ENCODE results near the gene PAIP2. TPM values are rescaled to one million over a fixed set of nuclear protein-coding genes. Genes with fewer than 3 reads are reported as not detected.
A peak's percentile ranks its signal among the peaks of the same experiment; 100 is the strongest.
"Not testable (repeated sequence)": the region's sequence is repeated elsewhere in the genome, so short reads cannot be mapped to it uniquely, and the experiment has no call there.

The PAIP2 gene
- total and polyA plus RNA-seq, 5 experiments from 2014 or later, result 129 to 455 (median 359) TPM

GRCh38 chr5:139408191-139408590 lies 66.5 kb downstream of the PAIP2 start:
- Mint-ChIP-seq H3K27me3 (no peaks in the 10 kb centered on the region), H3K4me1 (peaks cover 18 to 31% (median 23%) of the 10 kb centered on the region in 4 donors), H3K27ac (peak overlapping the region in 1 of 10 donors; percentile 55), H3K36me3 (peaks cover 0 to 4% (median 0%) of the 10 kb centered on the region in 3 donors), H3K9me3 (no peaks in the 10 kb centered on the region), H3K4me3 (no peak overlapping the region)
- ATAC-seq (no peak), DNase-seq (no peak)
- POLR2A ChIA-PET, result interaction anchor here (0.7 kb wide), 1 partner anchor 302 kb away, joined by 5 read pairs; no protein-coding TSS in a partner anchor

- peaks cover 13 to 23% (median 15%) of the 10 kb centered on the region in 4 donors for H3K4me1 Mint-ChIP-seq
- H3K36me3 Mint-ChIP-seq, POLR2A ChIA-PET, DNase-seq, ATAC-seq, H3K4me3 Mint-ChIP-seq, H3K9me3 Mint-ChIP-seq, H3K27ac Mint-ChIP-seq, H3K27me3 Mint-ChIP-seq: not testable (repeated sequence)
These were observed 67.5 kb downstream of the PAIP2 start for GRCh38 chr5:139409116-139409515.

GRCh38 chr5:139410121-139410992 lies 68.7 kb downstream of the PAIP2 start:
- Mint-ChIP-seq H3K27me3 (no peaks in the 10 kb centered on the region), H3K27ac (no peak overlapping the region)
- POLR2A ChIA-PET, result interaction anchor here (0.6 to 1.1 kb wide), 4 partner anchors 16 to 133 kb away, joined by 3 to 5 read pairs (median 3); partner anchors contain the start of gene PAIP2

GRCh38 chr5:139410993-139411828 lies 69.6 kb downstream of the PAIP2 start:
- ATAC-seq (no peak), DNase-seq (no peak)
- Mint-ChIP-seq H3K27ac (no peak overlapping the region), H3K9me3 (no peaks in the 10 kb centered on the region), H3K4me1 (peaks cover 8 to 17% (median 10%) of the 10 kb centered on the region in 4 donors), H3K36me3 (peaks cover 0 to 7% (median 0%) of the 10 kb centered on the region in 3 donors), H3K27me3 (no peaks in the 10 kb centered on the region), H3K4me3 (no peak overlapping the region)
- POLR2A ChIA-PET, result interaction anchor here (0.6 to 1.1 kb wide), 3 partner anchors 17 to 132 kb away, joined by 3 to 5 read pairs (median 3); no protein-coding TSS in a partner anchor

More at GRCh38 chr5:139410121-139410992, 68.7 kb downstream of the PAIP2 start:
- H3K36me3 Mint-ChIP-seq, result peaks cover 0 to 7% (median 0%) of the 10 kb centered on the region in 3 donors
- ATAC-seq, result no peak
- H3K9me3 Mint-ChIP-seq, result no peaks in the 10 kb centered on the region
- DNase-seq, result no peak
- no peak overlapping the region for H3K4me3 Mint-ChIP-seq
- H3K4me1 Mint-ChIP-seq, result peaks cover 8 to 17% (median 10%) of the 10 kb centered on the region in 4 donors

- POLR2A ChIA-PET, result interaction anchor here (0.6 kb wide), 1 partner anchor 8 kb away, joined by 4 read pairs; no protein-coding TSS in a partner anchor
- Mint-ChIP-seq H3K27ac (peak overlapping the region in 1 of 10 donors; percentile 48), H3K27me3 (no peaks in the 10 kb centered on the region), H3K9me3 (no peaks in the 10 kb centered on the region), H3K4me3 (no peak overlapping the region), H3K4me1 (peaks cover 0 to 4% (median 2%) of the 10 kb centered on the region in 4 donors), H3K36me3 (peaks cover 0 to 9% (median 3%) of the 10 kb centered on the region in 3 donors)
- ATAC-seq, result no peak
- DNase-seq, result no peak
These were observed 71.5 kb downstream of the PAIP2 start for GRCh38 chr5:139413153-139413552.

- ATAC-seq (no peak), DNase-seq (no peak)
- H3K9me3 Mint-ChIP-seq, result no peaks in the 10 kb centered on the region
- H3K27ac Mint-ChIP-seq, result no peak overlapping the region
- H3K36me3 Mint-ChIP-seq, result peaks cover 0 to 15% (median 10%) of the 10 kb centered on the region in 3 donors
- peaks cover 0 to 3% (median 2%) of the 10 kb centered on the region in 4 donors for H3K4me1 Mint-ChIP-seq
- no peak overlapping the region for H3K4me3 Mint-ChIP-seq
- H3K27me3 Mint-ChIP-seq, result no peaks in the 10 kb centered on the region
- POLR2A ChIA-PET, result interaction anchor here (1.0 kb wide), 1 partner anchor 224 kb away, joined by 3 read pairs; no protein-coding TSS in a partner anchor
These were observed 72.3 kb downstream of the PAIP2 start for GRCh38 chr5:139413963-139414362.

GRCh38 chr5:139414581-139415130 lies 73.0 kb downstream of the PAIP2 start:
- DNase-seq, result peak in 1 of 10 donors; percentile 16

GRCh38 chr5:139415221-139415861 lies 73.7 kb downstream of the PAIP2 start:
- H3K27ac Mint-ChIP-seq, result no peak overlapping the region
- no peak for ATAC-seq

More at GRCh38 chr5:139414581-139415130, 73.0 kb downstream of the PAIP2 start:
- H3K9me3 Mint-ChIP-seq, result no peaks in the 10 kb centered on the region
- H3K27me3 Mint-ChIP-seq, result no peaks in the 10 kb centered on the region
- POLR2A ChIA-PET, result interaction anchor here (1.0 kb wide), 1 partner anchor 223 kb away, joined by 3 read pairs; no protein-coding TSS in a partner anchor
- peaks cover 0 to 22% (median 16%) of the 10 kb centered on the region in 3 donors for H3K36me3 Mint-ChIP-seq
- H3K4me1 Mint-ChIP-seq, result peaks cover 0 to 3% (median 2%) of the 10 kb centered on the region in 4 donors
- H3K27ac Mint-ChIP-seq, result peak overlapping the region in 1 of 10 donors; percentile 62
- H3K4me3 Mint-ChIP-seq, result no peak overlapping the region
- peak in 1 of 2 donors; percentile 33 for ATAC-seq

GRCh38 chr5:139415869-139416268 lies 74.2 kb downstream of the PAIP2 start:
- Mint-ChIP-seq H3K4me1 (peaks cover 0 to 3% (median 2%) of the 10 kb centered on the region in 4 donors), H3K27ac (no peak overlapping the region), H3K4me3 (no peak overlapping the region), H3K27me3 (no peaks in the 10 kb centered on the region), H3K36me3 (peaks cover 0 to 34% (median 20%) of the 10 kb centered on the region in 3 donors), H3K9me3 (no peaks in the 10 kb centered on the region)
- ATAC-seq (no peak), DNase-seq (no peak)
- POLR2A ChIA-PET, result no interaction called here

More at GRCh38 chr5:139415221-139415861, 73.7 kb downstream of the PAIP2 start:
- Mint-ChIP-seq H3K4me1 (peaks cover 0 to 3% (median 2%) of the 10 kb centered on the region in 4 donors), H3K9me3 (no peaks in the 10 kb centered on the region), H3K27me3 (no peaks in the 10 kb centered on the region), H3K36me3 (peaks cover 0 to 28% (median 20%) of the 10 kb centered on the region in 3 donors), H3K4me3 (no peak overlapping the region)
- POLR2A ChIA-PET, result no interaction called here
- no peak for DNase-seq

- peaks cover 0 to 3% (median 1%) of the 10 kb centered on the region in 4 donors for H3K4me1 Mint-ChIP-seq
These were observed 75.0 kb downstream of the PAIP2 start for GRCh38 chr5:139416651-139417050.

GRCh38 chr5:139417214-139417613 lies 75.6 kb downstream of the PAIP2 start:
- POLR2A ChIA-PET, result interaction anchor here (0.6 to 0.7 kb wide), 4 partner anchors 14 to 216 kb away, joined by 3 to 7 read pairs (median 3); partner anchors contain the start of gene SPATA24
- Mint-ChIP-seq H3K36me3 (peaks cover 0 to 37% (median 20%) of the 10 kb centered on the region in 3 donors), H3K9me3 (no peaks in the 10 kb centered on the region), H3K4me3 (no peak overlapping the region), H3K27ac (no peak overlapping the region), H3K4me1 (peaks cover under 1 to 3% (median 2%) of the 10 kb centered on the region in 4 donors), H3K27me3 (no peaks in the 10 kb centered on the region)
- no peak for DNase-seq
- ATAC-seq, result no peak

More at GRCh38 chr5:139416651-139417050, 75.0 kb downstream of the PAIP2 start:
- Mint-ChIP-seq H3K36me3 (peaks cover 0 to 36% (median 20%) of the 10 kb centered on the region in 3 donors), H3K27me3 (no peaks in the 10 kb centered on the region), H3K4me3 (no peak overlapping the region), H3K9me3 (no peaks in the 10 kb centered on the region), H3K27ac (peak overlapping the region in 1 of 10 donors; percentile 8)
- DNase-seq (no peak), ATAC-seq (no peak)
- POLR2A ChIA-PET, result no interaction called here
